Epithelial cell of proximal tubule (primary cell): Measurements from ENCODE around the gene PRG3. TPM values are rescaled to one million over a fixed set of nuclear protein-coding genes. Genes with fewer than 3 reads are reported as not detected.

Experiments
- DNase-seq: peaks from one replicate; pipeline ENCODE4 v3.0.0-alpha.2; 2011; ENCODE audit warnings: low read depth
- H3K4me3 ChIP-seq: 2 replicates; pipeline ENCODE4 v1.5.1; 2011; ENCODE audit warnings: low read depth, mild to moderate bottlenecking, low read length
- CTCF ChIP-seq: conservative IDR thresholded peaks from 2 replicates; pipeline ENCODE4 v1.5.1; 2012; ENCODE audit warnings: low read depth, mild to moderate bottlenecking, low read length
- total RNA-seq: library from RNA; depleted of rRNA; stranded (reverse); fragments of >200 nt; gene quantifications from 2 replicates; pipeline ENCODE4 v1.2.3, GENCODE V29; 2015

PRG3 gene
- total RNA-seq, 1 donor from 2014 or later = not detected

GRCh38 chr11:57425565-57426438, 44.9 kb upstream of the PRG3 start:
- peak overlapping the region; percentile 48 for H3K4me3 ChIP-seq
- DNase-seq = no peak
- TF ChIP-seq CTCF = no peak

- H3K4me3 ChIP-seq = no peak overlapping the region
- no peak for TF ChIP-seq CTCF
- peak; percentile 89 for DNase-seq
These were observed 44.0 kb upstream of the PRG3 start for GRCh38 chr11:57424792-57425564.

- no peak for DNase-seq
- no peak overlapping the region for H3K4me3 ChIP-seq
- TF ChIP-seq CTCF = no peak
These were observed 43.3 kb upstream of the PRG3 start for GRCh38 chr11:57424137-57424791.

GRCh38 chr11:57422669-57423068, 41.7 kb upstream of the PRG3 start:
- no peak for DNase-seq
- no peak overlapping the region for H3K4me3 ChIP-seq
- TF ChIP-seq CTCF = no peak

- no peak for TF ChIP-seq CTCF
- H3K4me3 ChIP-seq = no peak overlapping the region
- DNase-seq = no peak
These were observed 40.9 kb upstream of the PRG3 start for GRCh38 chr11:57421805-57422204.

- no peak for TF ChIP-seq CTCF
- H3K4me3 ChIP-seq = no peak overlapping the region
- no peak for DNase-seq
These were observed 40.1 kb upstream of the PRG3 start for GRCh38 chr11:57421066-57421465.
